Measurements from ENCODE around the gene ZNF747.

DNA sequence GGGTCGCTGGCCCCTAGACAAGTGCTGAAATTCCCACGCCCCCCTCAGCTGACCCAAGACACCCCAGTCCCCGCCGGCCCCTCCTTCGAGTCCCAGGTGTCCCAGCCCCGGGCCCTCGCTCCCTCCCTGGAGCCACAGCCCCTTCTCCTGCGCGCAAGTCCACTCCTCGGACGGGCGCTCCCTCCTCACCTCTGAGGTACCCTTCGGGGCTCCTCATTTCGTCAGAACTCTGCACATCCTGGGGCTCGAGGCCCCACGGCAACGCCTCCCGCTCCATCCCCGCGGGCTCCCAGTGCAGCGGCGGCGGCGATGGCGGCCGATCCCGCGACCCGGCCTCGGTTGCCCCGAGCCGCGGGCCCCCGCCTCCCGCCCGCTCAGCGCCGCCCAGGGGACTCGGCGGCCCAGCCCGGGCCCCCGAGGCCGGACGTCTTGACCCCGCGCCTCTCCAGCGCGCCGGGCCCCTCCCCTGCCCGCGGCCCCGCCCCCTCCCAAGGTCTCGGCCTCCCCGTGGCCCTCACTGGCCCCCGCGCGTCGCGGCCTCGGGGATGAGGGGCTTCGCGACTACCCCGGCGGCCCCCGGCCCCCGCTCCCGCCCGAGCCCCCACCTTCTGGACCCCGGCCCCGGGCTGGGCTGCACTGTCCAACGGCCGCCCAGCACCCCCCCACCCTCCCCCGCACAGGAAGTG lies 8.4 kb downstream of the ZNF747 start, which contains the start of gene ZNF768:
- TF ChIP-seq, protein P1, sequence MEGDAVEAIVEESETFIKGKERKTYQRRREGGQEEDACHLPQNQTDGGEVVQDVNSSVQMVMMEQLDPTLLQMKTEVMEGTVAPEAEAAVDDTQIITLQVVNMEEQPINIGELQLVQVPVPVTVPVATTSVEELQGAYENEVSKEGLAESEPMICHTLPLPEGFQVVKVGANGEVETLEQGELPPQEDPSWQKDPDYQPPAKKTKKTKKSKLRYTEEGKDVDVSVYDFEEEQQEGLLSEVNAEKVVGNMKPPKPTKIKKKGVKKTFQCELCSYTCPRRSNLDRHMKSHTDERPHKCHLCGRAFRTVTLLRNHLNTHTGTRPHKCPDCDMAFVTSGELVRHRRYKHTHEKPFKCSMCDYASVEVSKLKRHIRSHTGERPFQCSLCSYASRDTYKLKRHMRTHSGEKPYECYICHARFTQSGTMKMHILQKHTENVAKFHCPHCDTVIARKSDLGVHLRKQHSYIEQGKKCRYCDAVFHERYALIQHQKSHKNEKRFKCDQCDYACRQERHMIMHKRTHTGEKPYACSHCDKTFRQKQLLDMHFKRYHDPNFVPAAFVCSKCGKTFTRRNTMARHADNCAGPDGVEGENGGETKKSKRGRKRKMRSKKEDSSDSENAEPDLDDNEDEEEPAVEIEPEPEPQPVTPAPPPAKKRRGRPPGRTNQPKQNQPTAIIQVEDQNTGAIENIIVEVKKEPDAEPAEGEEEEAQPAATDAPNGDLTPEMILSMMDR (conservative IDR thresholded peaks at IDR 0.05), result no peak
- TF ChIP-seq EZH2 (IDR thresholded peaks at IDR 0.05; ENCODE audit: low read depth), result no peak

Data from PC-9 (cell line).